ENCODE measurements around the gene CTDSPL. TPM values are rescaled to one million over a fixed set of nuclear protein-coding genes. Genes with fewer than 3 reads are reported as not detected.

Gene CTDSPL
- total RNA-seq, 1 donor from 2014 or later: 30.6 TPM

- TF ChIP-seq, protein P1, sequence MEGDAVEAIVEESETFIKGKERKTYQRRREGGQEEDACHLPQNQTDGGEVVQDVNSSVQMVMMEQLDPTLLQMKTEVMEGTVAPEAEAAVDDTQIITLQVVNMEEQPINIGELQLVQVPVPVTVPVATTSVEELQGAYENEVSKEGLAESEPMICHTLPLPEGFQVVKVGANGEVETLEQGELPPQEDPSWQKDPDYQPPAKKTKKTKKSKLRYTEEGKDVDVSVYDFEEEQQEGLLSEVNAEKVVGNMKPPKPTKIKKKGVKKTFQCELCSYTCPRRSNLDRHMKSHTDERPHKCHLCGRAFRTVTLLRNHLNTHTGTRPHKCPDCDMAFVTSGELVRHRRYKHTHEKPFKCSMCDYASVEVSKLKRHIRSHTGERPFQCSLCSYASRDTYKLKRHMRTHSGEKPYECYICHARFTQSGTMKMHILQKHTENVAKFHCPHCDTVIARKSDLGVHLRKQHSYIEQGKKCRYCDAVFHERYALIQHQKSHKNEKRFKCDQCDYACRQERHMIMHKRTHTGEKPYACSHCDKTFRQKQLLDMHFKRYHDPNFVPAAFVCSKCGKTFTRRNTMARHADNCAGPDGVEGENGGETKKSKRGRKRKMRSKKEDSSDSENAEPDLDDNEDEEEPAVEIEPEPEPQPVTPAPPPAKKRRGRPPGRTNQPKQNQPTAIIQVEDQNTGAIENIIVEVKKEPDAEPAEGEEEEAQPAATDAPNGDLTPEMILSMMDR (IDR thresholded peaks at IDR 0.05; ENCODE audit: insufficient read depth, low read length, poor library complexity, severe bottlenecking): no peak
- no peaks in the 10 kb centered on the region for H3K27me3 ChIP-seq (ENCODE audit: control insufficient read depth, insufficient read depth, low read length)
- no peaks in the 10 kb centered on the region for H3K36me3 ChIP-seq (ENCODE audit: control insufficient read depth, insufficient read depth, low read length)
- no peak overlapping the region for H3K4me3 ChIP-seq (ENCODE audit: low read depth, low read length)
- DNase-seq (ENCODE audit: low read depth): no peak
These were observed 156.9 kb downstream of the CTDSPL start for GRCh38 chr3:38018296-38019266.

- DNase-seq (ENCODE audit: low read depth): no peak
- TF ChIP-seq, protein P1 (IDR thresholded peaks at IDR 0.05; ENCODE audit: insufficient read depth, low read length, poor library complexity, severe bottlenecking): no peak
- no peaks in the 10 kb centered on the region for H3K36me3 ChIP-seq (ENCODE audit: control insufficient read depth, insufficient read depth, low read length)
- H3K27me3 ChIP-seq (ENCODE audit: control insufficient read depth, insufficient read depth, low read length): no peaks in the 10 kb centered on the region
- no peak overlapping the region for H3K4me3 ChIP-seq (ENCODE audit: low read depth, low read length)
These were observed 158.1 kb downstream of the CTDSPL start for GRCh38 chr3:38019658-38020341.

- TF ChIP-seq, protein P1 (IDR thresholded peaks at IDR 0.05; ENCODE audit: insufficient read depth, low read length, poor library complexity, severe bottlenecking): no peak
- Histone ChIP-seq H3K4me3 (ENCODE audit: low read depth, low read length) (no peak overlapping the region), H3K36me3 (ENCODE audit: control insufficient read depth, insufficient read depth, low read length) (no peaks in the 10 kb centered on the region), H3K27me3 (ENCODE audit: control insufficient read depth, insufficient read depth, low read length) (no peaks in the 10 kb centered on the region)
- DNase-seq (ENCODE audit: low read depth): no peak
These were observed 158.7 kb downstream of the CTDSPL start for GRCh38 chr3:38020342-38020726.

DNA sequence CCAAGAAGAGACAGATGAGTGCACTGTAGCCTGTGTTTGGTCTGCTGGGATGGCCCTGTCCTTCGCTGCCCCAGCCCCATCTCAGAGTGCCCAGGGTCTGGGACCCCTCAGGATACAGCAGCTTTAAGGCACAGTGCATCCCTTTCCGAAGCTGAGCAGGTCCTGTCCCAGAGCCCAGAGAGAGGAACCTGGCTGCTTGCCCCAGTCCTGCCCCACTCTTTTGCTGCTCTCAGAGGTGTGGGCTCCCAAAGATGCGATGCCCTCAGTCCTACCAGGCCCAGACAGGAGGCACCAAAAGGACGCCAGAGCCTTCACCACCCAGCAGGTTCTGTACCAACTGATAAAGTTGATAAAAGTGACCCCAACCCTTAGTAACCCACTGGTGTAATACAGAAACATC lies 159.5 kb downstream of the CTDSPL start:
- no peak for DNase-seq (ENCODE audit: low read depth)
- Histone ChIP-seq H3K27me3 (ENCODE audit: control insufficient read depth, insufficient read depth, low read length) (no peaks in the 10 kb centered on the region), H3K4me3 (ENCODE audit: low read depth, low read length) (no peak overlapping the region), H3K36me3 (ENCODE audit: control insufficient read depth, insufficient read depth, low read length) (no peaks in the 10 kb centered on the region)
- TF ChIP-seq, protein P1 (IDR thresholded peaks at IDR 0.05; ENCODE audit: insufficient read depth, low read length, poor library complexity, severe bottlenecking): no peak

DNA sequence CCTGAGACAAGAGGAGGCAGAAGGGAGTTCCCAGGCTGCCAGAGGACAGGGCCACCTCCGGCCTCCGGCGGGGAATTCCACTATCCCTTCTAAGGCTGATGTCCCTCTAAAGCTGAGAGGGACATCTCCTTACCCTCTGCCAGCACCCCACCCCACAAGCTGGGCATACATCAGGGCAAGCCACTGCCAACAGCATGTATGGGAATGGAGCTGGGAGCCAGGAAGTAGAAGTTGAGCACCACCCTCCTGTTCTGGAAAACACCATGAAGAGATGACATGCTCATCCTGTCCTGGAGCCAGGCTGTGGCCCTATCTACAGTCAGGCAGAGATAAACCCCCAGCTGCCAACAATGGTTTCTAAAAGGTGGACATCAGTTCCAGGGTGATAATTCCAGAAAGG lies 160.6 kb downstream of the CTDSPL start:
- H3K27me3 ChIP-seq (ENCODE audit: control insufficient read depth, insufficient read depth, low read length): no peaks in the 10 kb centered on the region
- H3K4me3 ChIP-seq (ENCODE audit: low read depth, low read length): no peak overlapping the region
- no peak for DNase-seq (ENCODE audit: low read depth)
- H3K36me3 ChIP-seq (ENCODE audit: control insufficient read depth, insufficient read depth, low read length): no peaks in the 10 kb centered on the region
- TF ChIP-seq, protein P1 (IDR thresholded peaks at IDR 0.05; ENCODE audit: insufficient read depth, low read length, poor library complexity, severe bottlenecking): no peak
